COR-L47 (cell line): ENCODE measurements around the gene ADM2.
"Not testable (repeated sequence)": the region's sequence is repeated elsewhere in the genome, so short reads cannot be mapped to it uniquely, and the experiment has no call there.

Source experiments
- DNase-seq: peaks from one replicate; lab custom pipeline; 2025; lab: John Stamatoyannopoulos, UW

ADM2 gene

DNA sequence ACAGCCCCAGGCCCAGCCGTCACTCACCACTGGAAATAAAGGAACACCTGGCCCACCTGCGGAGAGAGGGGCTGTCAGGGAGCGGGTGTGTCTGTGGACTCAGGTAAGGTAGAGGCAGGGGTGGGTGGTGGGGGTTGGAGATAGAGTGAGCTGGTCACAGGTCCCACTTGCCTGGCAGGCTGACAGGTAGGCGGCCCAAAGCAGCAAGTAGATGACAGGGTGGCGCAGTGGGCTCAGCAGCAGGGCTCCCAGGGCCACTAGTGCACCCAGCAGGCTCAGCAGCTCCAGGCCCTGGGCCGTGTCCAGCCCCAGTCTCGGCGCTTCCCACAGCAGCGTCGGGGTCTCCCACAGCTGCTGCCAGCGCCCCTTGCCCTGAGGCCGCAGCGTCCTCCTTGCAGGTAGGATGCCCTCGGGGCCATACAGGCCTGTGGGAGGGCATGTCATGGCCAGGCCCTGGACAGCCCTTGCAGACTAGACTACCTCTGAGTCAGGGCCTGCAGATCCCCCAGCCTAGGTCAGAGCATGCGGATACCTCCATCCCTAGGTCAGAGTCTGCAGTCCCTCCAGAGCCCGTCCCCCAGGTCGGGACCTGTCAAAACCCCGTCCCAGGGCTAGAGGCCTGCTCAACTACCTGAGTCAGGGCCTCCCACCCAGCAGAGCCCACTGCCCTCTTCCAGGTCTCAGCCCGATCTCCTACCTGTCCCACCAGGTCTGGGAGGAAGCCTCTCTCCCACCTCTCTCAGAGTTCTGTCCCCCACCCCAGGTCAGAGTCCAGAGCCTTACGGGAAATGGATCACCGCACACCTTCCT is 25.5 kb downstream of the ADM2 start:
- peak; percentile 98 for DNase-seq

DNA sequence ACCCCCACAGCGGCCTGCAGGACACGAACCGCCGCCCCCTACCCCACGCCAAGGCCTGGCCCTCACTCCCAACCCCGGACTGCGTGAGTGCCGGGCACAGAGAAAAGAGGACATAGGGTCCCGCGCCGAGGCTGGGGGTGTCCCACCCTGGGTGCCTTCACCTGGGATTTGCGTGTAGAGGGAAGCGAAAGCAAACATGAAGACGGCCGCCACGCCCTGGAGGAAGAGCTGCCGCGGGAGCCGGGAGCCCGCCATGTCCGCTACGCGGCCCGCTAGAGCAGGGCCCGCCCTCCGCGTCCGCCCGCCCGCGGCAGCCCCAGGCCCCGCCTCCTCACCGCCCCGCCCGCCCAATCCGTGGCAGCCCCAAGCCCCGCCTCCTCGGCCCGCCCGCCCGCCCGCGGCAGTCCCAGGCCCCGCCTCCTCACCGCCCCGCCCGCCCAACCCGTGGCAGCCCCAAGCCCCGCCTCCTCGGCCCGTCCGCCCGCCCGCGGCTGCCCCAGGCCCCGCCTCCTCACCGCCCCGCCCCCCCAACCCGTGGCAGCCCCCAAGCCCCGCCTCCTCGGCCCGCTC is 26.2 kb downstream of the ADM2 start, which contains the start of gene LMF2:
TSS of gene LMF2 (minus strand) at position 282 of the 570 bp plus-strand sequence. CDS start at position 255, 27 bp downstream.
- no peak for DNase-seq

DNA sequence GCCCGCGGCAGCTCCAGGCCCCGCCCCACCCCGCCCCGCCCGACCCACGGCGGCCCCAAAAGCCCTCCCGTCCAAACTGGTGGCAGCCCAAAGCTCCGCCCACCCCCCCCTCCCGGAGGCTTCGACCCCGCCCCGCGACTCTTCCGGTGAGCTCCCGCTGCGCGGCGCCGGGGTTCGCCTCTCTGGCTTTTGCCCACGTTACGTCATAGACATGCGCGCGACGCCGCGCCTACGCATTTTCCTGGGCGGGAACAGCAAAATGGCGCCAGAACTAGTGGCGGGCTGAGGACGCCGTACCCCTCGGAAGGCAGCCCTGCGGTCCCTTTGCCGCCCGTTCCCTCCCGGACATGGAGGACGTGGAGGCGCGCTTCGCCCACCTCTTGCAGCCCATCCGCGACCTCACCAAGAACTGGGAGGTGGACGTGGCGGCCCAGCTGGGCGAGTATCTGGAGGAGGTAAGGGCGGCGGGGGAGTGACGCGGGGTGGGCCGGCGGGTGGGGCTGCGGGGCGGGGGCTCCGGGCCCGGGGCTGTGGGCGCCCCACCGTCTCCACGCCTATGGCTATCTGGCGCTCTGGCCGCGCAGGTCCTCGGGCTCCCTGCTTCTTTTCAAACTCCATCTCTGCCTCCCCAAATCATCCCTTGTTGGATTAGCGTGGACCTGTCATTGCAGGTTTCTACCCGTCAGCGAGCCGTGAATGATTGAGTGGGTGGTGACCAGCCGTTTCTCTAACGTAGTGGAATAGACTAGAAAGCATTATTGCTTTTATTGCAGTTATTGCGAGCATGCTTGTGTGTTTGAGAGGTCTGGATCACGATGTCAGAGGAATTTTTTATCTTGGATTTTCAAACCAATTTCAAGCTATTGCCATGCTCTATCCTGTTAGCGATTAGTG is 26.9 kb downstream of the ADM2 start, which contains the start of gene NCAPH2:
TSS of gene NCAPH2 (plus strand) at position 234 of the 894 bp plus-strand sequence. CDS start at position 348, 114 bp downstream.
- DNase-seq = peak; percentile 96

DNA sequence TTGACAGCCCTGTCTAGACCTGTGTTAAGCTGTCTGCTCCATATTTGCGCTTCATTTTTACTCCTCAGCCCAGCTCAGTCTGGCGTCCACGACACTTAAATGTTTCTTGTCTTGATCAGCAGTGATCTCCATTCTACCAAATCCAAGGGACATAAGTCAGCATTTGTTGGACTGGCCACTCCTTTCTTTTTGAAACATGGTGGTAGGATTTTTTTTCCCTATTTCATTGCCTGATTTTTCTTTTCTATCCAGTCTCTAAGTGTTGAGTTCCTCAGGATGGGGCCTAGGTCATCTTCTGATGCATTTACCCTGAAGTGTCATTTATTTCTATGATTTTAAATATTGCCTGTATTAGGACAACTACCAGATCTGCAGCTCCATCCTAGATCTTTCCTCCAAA is 27.6 kb downstream of the ADM2 start:
- DNase-seq = no peak

DNA sequence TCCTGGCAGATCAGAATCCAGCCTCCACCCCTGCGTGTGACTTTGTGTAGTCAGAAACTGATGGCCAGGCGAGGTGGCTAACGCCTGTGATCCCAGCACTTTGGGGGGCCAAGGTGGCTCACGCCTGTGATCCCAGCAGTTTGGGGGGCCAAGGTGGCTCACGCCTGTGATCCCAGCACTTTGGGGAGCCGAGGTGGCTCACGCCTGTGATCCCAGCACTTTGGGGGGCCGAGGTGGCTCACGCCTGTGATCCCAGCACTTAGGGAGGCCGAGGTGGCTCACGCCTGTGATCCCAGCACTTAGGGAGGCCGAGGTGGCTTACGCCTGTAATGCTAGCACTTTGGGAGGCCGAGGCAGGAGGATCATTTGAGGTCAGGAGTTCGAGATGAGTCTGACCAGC is 31.8 kb downstream of the ADM2 start:
- DNase-seq = no peak

DNA sequence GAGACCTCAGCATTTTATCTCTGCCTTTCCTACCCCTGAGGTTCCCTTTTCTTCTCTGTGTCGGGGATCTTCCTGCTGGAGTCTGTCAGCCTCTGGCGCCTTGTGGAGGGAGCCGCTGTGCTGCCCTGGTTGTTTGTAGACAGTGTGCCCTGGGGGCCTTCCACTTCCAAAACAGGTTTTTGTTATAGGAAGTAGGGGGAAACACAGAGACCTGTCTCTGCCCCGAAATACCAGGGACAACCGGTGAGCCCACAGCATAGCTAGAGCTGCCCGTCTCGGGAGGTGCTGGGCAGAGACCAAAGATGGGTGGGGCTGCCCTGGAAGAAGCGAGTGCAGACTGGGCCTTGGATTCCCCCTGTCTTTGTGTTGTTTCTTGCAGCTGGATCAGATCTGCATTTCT is 34.7 kb downstream of the ADM2 start:
- no peak for DNase-seq

DNA sequence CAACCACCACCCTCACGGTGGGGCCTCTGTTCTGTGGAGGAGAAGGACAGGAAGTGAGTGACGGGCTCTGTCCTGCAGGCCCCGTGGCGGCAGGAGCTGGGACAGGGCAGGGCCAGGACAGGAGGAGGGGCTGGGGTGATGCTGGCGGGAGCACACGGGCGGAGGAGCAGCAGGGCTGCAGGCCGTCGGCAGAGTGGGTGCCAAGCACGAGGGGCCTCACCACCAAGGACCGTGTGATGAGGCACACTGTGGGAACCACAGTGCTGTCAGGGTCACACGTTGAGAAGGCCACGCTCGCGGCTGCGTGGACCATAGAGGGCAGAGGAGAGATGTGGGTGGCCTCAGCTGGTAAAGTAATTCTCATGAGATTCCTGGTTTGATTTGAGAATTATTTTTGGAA is 35.5 kb downstream of the ADM2 start:
- no peak for DNase-seq

DNA sequence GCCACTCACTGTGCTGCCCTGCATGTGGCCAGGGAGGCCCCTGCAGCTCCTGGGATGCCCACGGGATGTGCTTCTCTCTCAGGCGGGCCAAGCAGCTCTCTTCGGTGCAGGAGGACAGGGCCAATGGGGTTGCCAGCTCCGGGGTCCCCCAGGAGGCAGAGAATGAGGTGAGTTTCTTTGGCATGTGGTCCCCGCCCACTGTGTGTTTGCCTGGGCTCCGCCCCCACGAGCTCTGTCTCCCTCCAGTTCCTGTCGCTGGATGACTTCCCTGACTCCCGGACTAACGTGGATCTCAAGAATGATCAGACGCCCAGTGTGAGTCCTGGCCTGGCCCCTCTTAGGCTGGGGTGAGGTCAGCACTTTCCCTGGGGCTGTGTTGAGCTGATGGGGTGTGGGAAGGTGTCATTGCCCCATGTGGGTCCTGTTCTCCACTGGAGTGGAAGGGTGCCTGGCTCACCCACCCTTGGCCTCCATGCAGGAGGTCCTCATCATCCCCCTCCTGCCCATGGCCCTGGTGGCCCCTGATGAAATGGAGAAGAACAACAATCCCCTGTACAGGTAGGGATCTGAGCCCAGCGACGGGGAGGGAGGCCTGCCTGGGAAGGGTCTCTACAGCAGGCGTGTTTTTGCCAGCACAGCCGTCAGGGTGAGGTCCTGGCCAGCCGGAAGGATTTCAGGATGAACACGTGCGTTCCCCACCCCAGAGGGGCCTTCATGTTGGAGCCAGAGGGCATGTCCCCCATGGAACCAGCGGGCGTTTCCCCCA is 36.3 kb downstream of the ADM2 start:
- DNase-seq = no peak

DNA sequence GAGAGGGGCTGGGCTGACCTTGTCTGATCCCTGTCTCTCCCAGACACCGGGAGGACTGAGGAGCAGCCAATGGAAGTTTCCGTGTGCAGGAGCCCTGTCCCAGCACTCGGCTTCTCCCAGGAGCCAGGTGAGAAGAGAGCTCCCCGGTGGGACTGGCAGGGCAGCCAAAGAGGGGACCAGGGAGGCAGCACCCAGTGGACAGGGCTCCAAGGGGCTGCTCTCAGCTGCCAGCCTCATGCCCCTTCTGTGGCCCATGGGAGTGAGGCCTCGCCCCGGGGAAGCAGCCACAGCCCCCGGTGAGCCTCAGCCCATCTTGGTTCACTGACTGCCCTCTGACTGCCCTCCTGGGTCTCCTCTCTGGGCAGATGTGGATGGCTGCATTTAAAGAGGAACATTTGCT is 37.3 kb downstream of the ADM2 start:
- no peak for DNase-seq

DNA sequence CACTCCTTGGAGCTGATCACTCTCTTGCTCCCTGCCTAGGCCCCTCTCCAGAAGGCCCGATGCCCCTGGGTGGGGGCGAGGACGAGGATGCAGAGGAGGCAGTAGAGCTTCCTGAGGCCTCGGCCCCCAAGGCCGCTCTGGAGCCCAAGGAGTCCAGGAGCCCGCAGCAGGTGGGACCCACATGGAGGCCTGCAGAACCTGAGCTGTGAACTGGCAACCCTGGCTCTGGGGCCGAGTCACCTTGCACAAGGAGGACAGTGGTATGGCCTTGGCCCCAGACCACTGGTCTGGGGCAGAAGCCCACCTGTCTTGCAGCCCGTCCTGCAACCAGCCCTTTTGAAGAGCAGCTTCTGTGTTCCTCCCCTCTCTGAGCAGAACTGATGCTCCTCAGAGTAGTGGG is 37.8 kb downstream of the ADM2 start:
- no peak for DNase-seq

DNA sequence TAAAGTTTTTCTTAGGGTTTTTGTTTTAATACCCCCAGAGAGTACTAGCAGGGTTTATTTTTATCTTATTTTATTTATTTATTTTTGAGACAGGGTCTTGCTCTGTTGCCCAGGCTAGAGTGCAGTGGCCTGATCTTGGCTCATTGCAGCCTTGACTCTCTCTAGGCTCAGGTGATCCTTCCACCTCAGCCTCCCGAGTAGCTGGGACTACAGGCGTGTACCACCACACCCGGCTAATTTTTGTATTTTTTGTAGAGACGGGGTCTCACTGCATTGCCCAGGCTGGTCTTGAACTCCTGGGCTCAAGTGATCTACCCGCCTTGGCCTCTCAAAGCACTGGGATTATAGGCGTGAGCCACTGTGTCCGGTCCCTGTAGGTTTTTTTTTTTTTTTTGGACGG is 38.8 kb downstream of the ADM2 start:
- not testable (repeated sequence) for DNase-seq

DNA sequence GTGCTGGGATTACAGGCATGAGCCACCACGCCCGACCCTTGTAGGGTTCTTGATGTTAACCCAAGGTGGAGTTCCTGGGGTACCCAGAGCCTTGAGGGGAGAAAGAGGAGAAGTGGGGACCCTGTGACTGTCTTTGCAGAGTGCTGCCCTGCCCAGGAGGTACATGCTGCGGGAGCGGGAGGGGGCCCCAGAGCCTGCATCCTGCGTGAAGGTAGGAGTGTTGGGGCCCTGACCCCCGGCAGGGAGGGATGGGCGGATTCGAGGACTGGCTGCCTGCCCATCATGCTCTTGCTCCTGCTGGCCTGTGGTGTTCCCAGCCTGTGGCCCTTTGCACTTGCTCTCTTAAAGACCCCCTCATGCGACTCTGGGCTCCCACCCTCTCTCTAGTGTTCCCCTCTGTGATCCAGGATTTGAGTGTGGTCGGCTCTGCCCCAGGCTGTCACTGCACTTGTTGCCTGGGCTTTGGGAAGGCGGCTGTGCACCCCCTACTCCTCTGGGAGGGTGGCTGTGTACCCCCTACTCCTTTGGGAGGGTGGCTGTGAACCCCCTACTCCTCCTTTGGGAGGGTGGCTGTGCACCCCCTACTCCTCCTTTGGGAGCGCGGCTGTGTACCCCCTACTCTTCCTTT is 39.6 kb downstream of the ADM2 start:
- no peak for DNase-seq

DNA sequence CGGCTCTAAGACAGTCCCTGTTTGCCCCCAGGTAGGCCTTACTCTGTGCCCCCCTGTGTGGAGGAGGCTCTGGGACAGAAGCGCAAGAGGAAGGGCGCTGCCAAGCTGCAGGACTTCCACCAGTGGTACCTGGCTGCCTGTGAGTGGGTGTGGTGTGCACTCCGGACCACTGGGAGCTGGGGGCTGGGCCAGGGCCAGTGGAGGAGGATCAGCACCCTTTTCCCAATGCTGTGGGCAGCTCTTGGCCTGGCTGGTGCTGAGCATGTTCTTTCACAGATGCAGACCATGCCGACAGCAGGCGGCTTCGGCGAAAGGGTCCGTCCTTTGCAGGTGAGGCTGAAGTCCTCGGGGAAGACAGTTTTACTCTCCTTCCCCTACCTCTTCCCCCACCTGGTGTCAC is 40.4 kb downstream of the ADM2 start:
- no peak for DNase-seq

DNA sequence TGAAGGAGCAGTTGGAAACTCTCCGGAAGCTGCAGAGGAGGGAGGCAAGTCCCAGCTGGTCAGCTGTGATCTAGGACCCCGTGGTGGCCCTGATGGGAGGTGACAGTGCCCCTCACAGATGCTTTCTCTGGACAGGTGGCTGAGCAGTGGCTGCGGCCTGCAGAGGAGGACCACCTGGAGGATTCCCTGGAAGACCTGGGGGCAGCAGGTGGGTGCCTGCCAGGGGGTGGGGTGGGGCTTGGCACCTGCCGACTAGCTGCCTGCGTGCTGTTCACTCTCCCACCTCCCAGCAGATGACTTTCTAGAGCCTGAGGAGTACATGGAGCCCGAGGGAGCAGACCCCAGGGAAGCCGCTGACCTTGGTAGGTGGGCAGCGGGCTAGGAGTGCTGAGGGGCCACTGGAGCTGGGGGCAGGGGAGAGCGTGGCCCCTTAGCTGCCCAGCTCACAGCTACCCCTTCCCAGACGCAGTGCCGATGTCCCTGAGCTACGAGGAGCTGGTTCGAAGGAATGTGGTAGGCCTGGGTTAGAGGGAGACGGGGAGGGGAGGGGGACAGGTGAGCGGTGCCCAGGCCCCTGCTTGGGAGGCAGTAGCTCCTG is 41.0 kb downstream of the ADM2 start:
- no peak for DNase-seq

DNA sequence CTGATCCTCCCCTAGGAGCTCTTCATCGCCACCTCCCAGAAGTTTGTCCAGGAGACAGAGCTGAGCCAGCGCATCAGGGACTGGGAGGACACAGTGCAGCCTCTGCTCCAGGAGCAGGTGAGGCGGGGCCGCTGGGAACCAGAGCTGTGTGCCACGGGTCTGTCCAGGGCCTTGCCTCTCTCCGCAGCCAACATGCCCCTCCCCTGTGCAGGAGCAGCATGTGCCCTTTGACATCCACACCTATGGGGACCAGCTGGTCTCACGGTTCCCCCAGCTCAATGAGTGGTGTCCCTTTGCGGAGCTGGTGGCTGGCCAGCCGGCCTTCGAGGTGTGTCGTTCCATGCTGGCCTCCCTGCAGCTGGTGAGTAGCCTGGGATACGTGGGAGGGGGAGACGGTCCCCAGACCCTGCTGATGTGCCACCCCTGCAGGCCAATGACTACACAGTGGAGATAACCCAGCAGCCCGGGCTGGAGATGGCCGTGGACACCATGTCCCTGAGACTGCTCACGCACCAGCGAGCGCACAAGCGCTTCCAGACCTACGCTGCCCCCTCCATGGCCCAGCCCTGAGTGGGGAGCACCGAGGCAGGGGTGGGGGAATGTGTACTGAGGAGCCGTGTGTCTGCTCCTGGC is 41.6 kb downstream of the ADM2 start:
- DNase-seq = no peak

DNA sequence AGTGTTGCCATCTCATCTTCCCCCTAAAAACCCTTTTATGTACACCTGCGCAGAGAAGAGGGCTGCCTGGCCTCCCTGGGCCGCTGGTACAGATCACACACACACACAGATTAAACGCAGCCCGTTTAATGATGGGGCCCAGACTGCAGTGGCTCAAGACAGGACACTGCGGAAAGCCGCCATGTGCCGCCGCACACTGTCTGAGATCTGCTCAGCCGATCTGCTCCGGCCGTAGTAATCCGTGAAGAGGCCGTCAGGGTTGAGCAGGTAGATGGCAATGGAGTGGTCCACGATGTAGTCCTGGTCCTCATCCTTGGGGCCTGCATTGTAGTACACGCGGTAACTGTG is 42.1 kb downstream of the ADM2 start:
- DNase-seq = no peak

DNA sequence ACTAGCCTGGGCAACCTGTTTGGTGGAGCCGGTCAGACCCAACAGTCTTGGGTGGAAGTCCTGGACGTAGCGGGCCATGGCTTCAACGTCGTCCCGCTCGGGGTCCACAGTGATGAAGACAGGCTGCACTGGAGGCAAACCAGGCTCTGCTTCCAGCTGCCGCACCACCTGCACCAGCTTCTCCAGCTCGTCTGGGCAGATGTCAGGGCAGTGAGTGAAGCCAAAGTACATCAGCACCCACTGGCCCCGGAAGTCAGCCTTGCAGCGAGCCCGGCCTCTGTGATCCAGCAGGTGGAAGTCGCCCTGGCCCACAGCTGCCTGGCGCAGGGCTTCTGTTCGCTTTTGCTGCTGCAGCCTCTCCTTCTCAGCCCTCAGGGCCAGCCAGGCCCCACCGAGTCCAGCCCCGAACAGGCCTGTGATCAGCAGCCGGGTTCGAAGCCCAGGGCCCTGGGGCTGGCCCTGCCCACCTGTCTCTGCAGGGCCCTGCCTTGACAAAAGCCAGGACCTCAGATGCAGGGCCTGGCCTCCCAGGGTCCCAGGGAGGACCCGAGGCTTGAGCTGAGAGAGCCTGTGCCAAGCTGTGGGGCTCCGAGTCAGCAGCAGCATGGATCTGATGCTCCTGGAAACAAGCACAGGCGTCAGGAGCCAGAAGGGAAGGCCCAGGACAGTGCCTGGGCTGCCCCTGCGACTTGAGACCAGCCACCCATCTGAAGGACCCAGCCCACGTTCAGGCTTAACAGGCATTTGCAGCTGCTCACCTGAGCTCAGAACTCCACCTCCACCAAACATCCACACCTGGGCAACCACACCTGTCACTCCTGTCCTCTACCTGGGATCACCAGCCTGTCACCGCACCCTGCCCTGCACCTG is 42.7 kb downstream of the ADM2 start:
- DNase-seq = no peak

DNA sequence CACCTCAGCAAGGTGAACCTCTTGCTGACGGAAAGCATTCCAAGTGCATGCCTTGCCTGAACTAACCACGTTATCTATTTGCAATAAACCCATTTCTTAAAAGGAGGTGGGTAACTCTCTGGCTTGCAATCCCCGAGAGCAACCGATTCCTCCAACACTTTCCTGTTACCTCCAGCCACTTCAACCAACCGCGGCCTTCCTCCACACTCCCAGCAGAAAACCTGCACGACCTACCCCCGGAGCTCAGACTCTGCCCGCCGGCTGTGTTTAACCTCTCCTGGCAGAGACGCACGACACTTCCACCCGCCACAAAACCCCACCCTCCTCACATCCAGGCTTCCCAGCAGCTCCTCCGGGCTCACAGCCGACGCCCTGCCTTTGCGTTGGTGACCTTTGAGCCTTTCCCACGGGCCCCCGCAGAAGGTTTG is 43.3 kb downstream of the ADM2 start:
- DNase-seq = no peak

DNA sequence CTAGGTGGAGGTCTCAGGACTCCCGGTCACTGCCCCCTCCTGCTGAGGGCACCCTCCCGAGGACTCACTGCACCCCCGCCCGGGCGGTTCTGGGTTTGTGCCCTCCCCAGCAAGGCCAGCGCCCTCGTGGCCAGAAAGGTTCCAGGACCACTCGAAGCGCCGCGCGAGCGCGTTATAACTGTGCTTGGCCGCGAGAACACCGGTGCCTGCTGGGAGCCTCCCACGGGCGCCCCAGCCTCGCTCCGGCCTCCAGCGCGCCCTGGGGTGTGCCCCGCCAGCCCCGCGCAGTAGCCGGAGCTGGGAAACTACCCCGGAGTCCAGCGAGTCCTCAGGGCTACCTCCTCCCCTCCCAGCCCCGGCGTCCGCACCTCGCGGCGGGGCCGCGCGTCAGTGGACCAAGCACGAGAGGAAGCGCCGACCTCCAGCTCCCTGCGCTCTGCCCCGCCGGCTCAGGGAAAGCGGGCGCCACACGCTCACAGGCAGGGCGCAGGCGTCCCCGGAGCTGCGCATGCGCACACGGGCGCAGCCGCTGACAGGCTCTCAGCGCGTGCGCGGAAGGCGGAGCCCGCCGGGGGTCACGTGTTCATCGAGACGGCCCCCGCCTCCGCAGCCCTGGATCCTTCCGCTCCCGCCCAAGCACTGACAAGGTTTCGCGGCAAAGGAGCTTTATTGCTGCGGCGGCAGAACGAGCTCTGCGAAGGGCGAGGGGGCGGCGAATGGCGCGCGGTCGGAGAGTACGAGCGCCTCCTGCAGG is 43.9 kb downstream of the ADM2 start, which contains the start of gene SCO2:
TSS of gene SCO2 (minus strand) at position 495 of the 754 bp plus-strand sequence. CDS start 1,187 bp downstream, outside the sequence.
- peak; percentile 97 for DNase-seq
